GM18867 (cell line): ENCODE results near the gene ARHGAP42.
"Not testable (repeated sequence)": the region's sequence is repeated elsewhere in the genome, so short reads cannot be mapped to it uniquely, and the experiment has no call there.

Experiments used
- ATAC-seq: cut with Tn5 transposase; IDR thresholded peaks from one replicate; pipeline ENCODE4 v1.9.1; 2021; ENCODE audit warnings: mild to moderate bottlenecking, moderate library complexity; ENCODE audit not compliant: unreplicated experiment

ARHGAP42 gene

GRCh38 chr11:100719809-100720221 lies 32.7 kb downstream of the ARHGAP42 start:
- ATAC-seq: no peak

- no peak for ATAC-seq
Measured at GRCh38 chr11:100726680-100727079, 39.6 kb downstream of the ARHGAP42 start.

- ATAC-seq: no peak
Measured at GRCh38 chr11:100727410-100727809, 40.3 kb downstream of the ARHGAP42 start.

GRCh38 chr11:100730266-100730665 lies 43.2 kb downstream of the ARHGAP42 start:
- no peak for ATAC-seq

GRCh38 chr11:100731471-100731870 lies 44.4 kb downstream of the ARHGAP42 start:
- no peak for ATAC-seq

GRCh38 chr11:100732949-100733348 lies 45.9 kb downstream of the ARHGAP42 start:
- no peak for ATAC-seq

- ATAC-seq: peak; percentile 71
Measured at GRCh38 chr11:100734743-100735527, 47.8 kb downstream of the ARHGAP42 start.

- ATAC-seq: no peak
Measured at GRCh38 chr11:100735949-100736675, 49.0 kb downstream of the ARHGAP42 start.

GRCh38 chr11:100738701-100739270 lies 51.7 kb downstream of the ARHGAP42 start:
- ATAC-seq: no peak

GRCh38 chr11:100739666-100740065 lies 52.6 kb downstream of the ARHGAP42 start:
- ATAC-seq: no peak

- ATAC-seq: no peak
Measured at GRCh38 chr11:100740440-100740839, 53.4 kb downstream of the ARHGAP42 start.

GRCh38 chr11:100741866-100742625 lies 55.0 kb downstream of the ARHGAP42 start:
- ATAC-seq: peak; percentile 24

- no peak for ATAC-seq
Measured at GRCh38 chr11:100746448-100746847, 59.4 kb downstream of the ARHGAP42 start.

- ATAC-seq: no peak
Measured at GRCh38 chr11:100748153-100748552, 61.1 kb downstream of the ARHGAP42 start.

- ATAC-seq: not testable (repeated sequence)
Measured at GRCh38 chr11:100749887-100750565, 62.9 kb downstream of the ARHGAP42 start.

GRCh38 chr11:100750566-100750891 lies 63.4 kb downstream of the ARHGAP42 start:
- ATAC-seq: not testable (repeated sequence)

GRCh38 chr11:100752371-100753171 lies 65.5 kb downstream of the ARHGAP42 start:
- ATAC-seq: no peak

- no peak for ATAC-seq
Measured at GRCh38 chr11:100753172-100753543, 66.1 kb downstream of the ARHGAP42 start.

- no peak for ATAC-seq
Measured at GRCh38 chr11:100753571-100753970, 66.5 kb downstream of the ARHGAP42 start.

- ATAC-seq: no peak
Measured at GRCh38 chr11:100756559-100756958, 69.5 kb downstream of the ARHGAP42 start.
